HG03060 (cell line): ENCODE data around the gene ARPC4.

Source experiments
- ATAC-seq: cut with Tn5 transposase; IDR thresholded peaks from one replicate; pipeline ENCODE4 v1.9.1; 2021; ENCODE audit warnings: low read depth, moderate number of reproducible peaks; ENCODE audit not compliant: unreplicated experiment

ARPC4 gene

GRCh38 chr3:9787714-9788113, 5.2 kb upstream of the ARPC4 start:
- ATAC-seq, result no peak

- ATAC-seq, result no peak
These were observed 1.8 kb upstream of the ARPC4 start for GRCh38 chr3:9791127-9791526.

- no peak for ATAC-seq
These were observed 985 bp upstream of the ARPC4 start for GRCh38 chr3:9791790-9792404.

- ATAC-seq, result no peak
These were observed 389 bp downstream of the ARPC4 start for GRCh38 chr3:9793161-9793781.

- no peak for ATAC-seq
These were observed 1.5 kb downstream of the ARPC4 start for GRCh38 chr3:9794400-9794799.

- no peak for ATAC-seq
These were observed 2.3 kb downstream of the ARPC4 start for GRCh38 chr3:9795207-9795606.

GRCh38 chr3:9797196-9797945, 4.5 kb downstream of the ARPC4 start:
- no peak for ATAC-seq

- no peak for ATAC-seq
These were observed 7.6 kb downstream of the ARPC4 start for GRCh38 chr3:9800529-9800928.

GRCh38 chr3:9803494-9803893, 10.6 kb downstream of the ARPC4 start:
- no peak for ATAC-seq

- ATAC-seq, result no peak
These were observed 12.1 kb downstream of the ARPC4 start for GRCh38 chr3:9804996-9805395.

- no peak for ATAC-seq
These were observed 13.3 kb downstream of the ARPC4 start for GRCh38 chr3:9806137-9806536.

- ATAC-seq, result no peak
These were observed 14.1 kb downstream of the ARPC4 start for GRCh38 chr3:9806688-9807589.

GRCh38 chr3:9807981-9808344, 15.1 kb downstream of the ARPC4 start:
- ATAC-seq, result no peak

GRCh38 chr3:9808345-9809037, 15.6 kb downstream of the ARPC4 start:
- ATAC-seq, result no peak

GRCh38 chr3:9809239-9809614, 16.3 kb downstream of the ARPC4 start:
- no peak for ATAC-seq

- ATAC-seq, result no peak
These were observed 16.9 kb downstream of the ARPC4 start, which contains the start of gene TTLL3 for GRCh38 chr3:9809615-9810432. TTLL3 (plus strand) TSS chr3:9810262; CDS start chr3:9810662, 400 bp downstream.

- no peak for ATAC-seq
These were observed 17.5 kb downstream of the ARPC4 start for GRCh38 chr3:9810433-9810770.

- no peak for ATAC-seq
These were observed 18.0 kb downstream of the ARPC4 start for GRCh38 chr3:9810846-9811245.

- ATAC-seq, result no peak
These were observed 20.1 kb downstream of the ARPC4 start for GRCh38 chr3:9812870-9813483.
